IMR-90 (cell line): ENCODE measurements around the gene RYR3. TPM values are rescaled to one million over a fixed set of nuclear protein-coding genes. Genes with fewer than 3 reads are reported as not detected.

Experiments used
- ATAC-seq: fragments of 200-7000 bp; cut with Tn5 transposase; 2 replicates; pipeline ENCODE4 v1.9.1; 2020; ENCODE audit warnings: low read depth, mild to moderate bottlenecking, moderate library complexity
- BruUV-seq: library from RNA; stranded (reverse); fragments of 400-500 nt; replicated peaks from 2 replicates; lab custom pipeline; 2021; lab: Mats Ljungman, UMichigan
- CTCF ChIA-PET: fragments of 300-600 bp; formaldehyde crosslinking; extraction: SDS; loops from one replicate; lab custom pipeline; 2021; ENCODE audit warnings: antibody characterized with exemption; lab: Yijun Ruan, JAX
- POLR2A ChIA-PET: fragments of 300-600 bp; sonication (Branson Sonifier 250); formaldehyde crosslinking; loops from one replicate; lab custom pipeline; 2022; ENCODE audit warnings: antibody characterized with exemption; ENCODE audit not compliant: unreplicated experiment; lab: Charles Lee
- DNase-seq: peaks from one replicate; pipeline ENCODE4 v3.0.0; 2013
- H2AFZ ChIP-seq: replicated peaks from 2 replicates; pipeline ENCODE3; 2013; ENCODE audit warnings: low read length, mild to moderate bottlenecking; ENCODE audit not compliant: poor library complexity
- H2AK5ac ChIP-seq: 2 replicates; pipeline ENCODE4 v1.6.1; 2013; ENCODE audit warnings: low read depth, low read length, inconsistent platforms
- H2AK9ac ChIP-seq: replicated peaks from 2 replicates; pipeline ENCODE3; 2013; ENCODE audit warnings: mild to moderate bottlenecking, low read depth, low read length, moderate library complexity; ENCODE audit not compliant: poor library complexity
- H2BK120ac ChIP-seq: 2 replicates; pipeline ENCODE4 v1.6.1; 2013; ENCODE audit warnings: low read depth, low read length, inconsistent platforms
- H2BK15ac ChIP-seq: 3 replicates; pipeline ENCODE4 v1.6.1; 2013; ENCODE audit warnings: low read depth, low read length, inconsistent platforms
- H2BK20ac ChIP-seq: 2 replicates; pipeline ENCODE4 v1.6.1; 2013; ENCODE audit warnings: low read depth, mild to moderate bottlenecking, inconsistent platforms, low read length, moderate library complexity
- H2BK5ac ChIP-seq: 2 replicates; pipeline ENCODE4 v1.6.1; 2013; ENCODE audit warnings: mild to moderate bottlenecking, low read depth, low read length, inconsistent platforms; ENCODE audit not compliant: poor library complexity, severe bottlenecking
- H3K14ac ChIP-seq: replicated peaks from 2 replicates; pipeline ENCODE4 v1.6.1; 2013; ENCODE audit warnings: low read depth, low read length, inconsistent platforms
- H3K18ac ChIP-seq: 2 replicates; pipeline ENCODE4 v1.6.1; 2013; ENCODE audit warnings: low read depth, low read length, control low read depth
- H3K23ac ChIP-seq: 2 replicates; pipeline ENCODE4 v1.6.1; 2013; ENCODE audit warnings: low read depth, low read length, inconsistent platforms
- H3K27ac ChIP-seq: 2 replicates; pipeline ENCODE4 v1.5.1; 2013; ENCODE audit warnings: mild to moderate bottlenecking, control low read depth, low read length; ENCODE audit not compliant: insufficient read depth
- H3K27me3 ChIP-seq: 2 replicates; pipeline ENCODE4 v1.6.1; 2013; ENCODE audit warnings: low read length; ENCODE audit not compliant: control insufficient read depth, insufficient read depth
- H3K36me3 ChIP-seq: 2 replicates; pipeline ENCODE4 v1.6.1; 2013; ENCODE audit warnings: low read length, mixed read lengths; ENCODE audit not compliant: control insufficient read depth, insufficient read depth
- H3K4ac ChIP-seq: 2 replicates; pipeline ENCODE4 v1.6.1; 2013; ENCODE audit warnings: low read depth, low read length, inconsistent platforms
- H3K4me1 ChIP-seq: 2 replicates; pipeline ENCODE4 v1.6.1; 2013; ENCODE audit warnings: low read length, mixed read lengths; ENCODE audit not compliant: control insufficient read depth, insufficient read depth
- H3K4me2 ChIP-seq: 2 replicates; pipeline ENCODE4 v1.6.1; 2013; ENCODE audit warnings: low read depth, mild to moderate bottlenecking, control low read depth, low read length, moderate library complexity
- H3K4me3 ChIP-seq: 2 replicates; pipeline ENCODE4 v1.5.1; 2013; ENCODE audit warnings: low read depth, mild to moderate bottlenecking, control low read depth, low read length, moderate library complexity; ENCODE audit not compliant: insufficient read depth
- H3K56ac ChIP-seq: 2 replicates; pipeline ENCODE4 v1.6.1; 2013; ENCODE audit warnings: low read length, inconsistent platforms; ENCODE audit not compliant: insufficient read depth; ENCODE audit errors: extremely low read depth
- H3K79me1 ChIP-seq, 2 experiments: 2 replicates each; pipeline ENCODE4 v1.6.1; 2013; ENCODE audit warnings: low read length in 2 of 2, inconsistent platforms in 1 of 2, low read depth in 1 of 2
- H3K9ac ChIP-seq: 2 replicates; pipeline ENCODE4 v1.6.1; 2013; ENCODE audit warnings: low read depth, low read length, control low read depth
- H3K9me1 ChIP-seq: 2 replicates; pipeline ENCODE4 v1.6.1; 2013; ENCODE audit warnings: low read length, inconsistent platforms; ENCODE audit not compliant: insufficient read depth
- H3K9me3 ChIP-seq: 2 replicates; pipeline ENCODE4 v1.6.1; 2013; ENCODE audit warnings: low read length; ENCODE audit not compliant: control insufficient read depth, insufficient read depth
- H4K20me1 ChIP-seq: 2 replicates; pipeline ENCODE4 v1.6.1; 2013; ENCODE audit warnings: low read length, inconsistent platforms; ENCODE audit not compliant: insufficient read depth
- H4K5ac ChIP-seq: 2 replicates; pipeline ENCODE4 v1.6.1; 2013; ENCODE audit warnings: mild to moderate bottlenecking, low read depth, low read length, control low read depth
- H4K8ac ChIP-seq, 2 experiments: 2 replicates each; pipeline ENCODE4 v1.6.1; 2013; ENCODE audit warnings: low read depth in 2 of 2, low read length in 2 of 2, control low read depth in 1 of 2, inconsistent platforms in 1 of 2
- H4K91ac ChIP-seq: 2 replicates; pipeline ENCODE4 v1.6.1; 2013; ENCODE audit warnings: low read depth, low read length, inconsistent platforms; ENCODE audit not compliant: insufficient read depth
- CEBPB ChIP-seq: IDR thresholded peaks from 2 replicates; pipeline ENCODE4 v1.6.1; 2012; ENCODE audit warnings: low read depth, low read length, improper control_type of control experiment
- CTCF ChIP-seq: conservative IDR thresholded peaks from 2 replicates; pipeline ENCODE4 v1.5.1; 2012; ENCODE audit warnings: mild to moderate bottlenecking, low read depth, low read length, improper control_type of control experiment
- USF2 ChIP-seq: fragments of 150-350 bp; IDR thresholded peaks from 2 replicates; pipeline ENCODE4 v1.6.1; 2017; ENCODE audit warnings: mild to moderate bottlenecking, antibody characterized with exemption, low read length, low read depth
- WGBS, 2 experiments: methylation state at CpG; one replicate each; pipeline versions ENCODE4 v1.1.5 to v1.1.7; 2013; ENCODE audit warnings: missing lambda C conversion rate in 2 of 2; ENCODE audit not compliant: insufficient read length in 1 of 2; ENCODE audit errors: extremely low coverage in 2 of 2; 5-methylcytosine and 5-hydroxymethylcytosine counted together
- dilution Hi-C: fragments of 300-500 bp; cut with HindIII; formaldehyde crosslinking; loops from one replicate; pipeline ENCODE4 v1.14.3; 2018; ENCODE audit warnings: low sequenced_read_pairs; ENCODE audit not compliant: unreplicated experiment
- in situ Hi-C: fragments of 300-500 bp; cut with MboI; formaldehyde crosslinking; loops from 3 replicates; pipeline ENCODE4 v1.14.3; 2019; ENCODE audit warnings: low sequenced_read_pairs, inconsistent platforms, mixed read lengths
- intact Hi-C: fragments of 100-400 bp; cut with micrococcal nuclease; formaldehyde crosslinking; loops from 2 replicates; pipeline ENCODE4 v1.10.0; 2022
- polyA plus RNA-seq, 3 experiments: library from polyadenylated mRNA; depleted of rRNA; stranded (reverse); fragments of >200 nt; gene quantifications; 2 replicates each; pipeline ENCODE4 v1.2.3, GENCODE V29; 2012; ENCODE audit warnings: low replicate concordance in 1 of 3
- total RNA-seq: library from RNA; depleted of rRNA; stranded (reverse); fragments of >200 nt; gene quantifications from 2 replicates; pipeline ENCODE4 v1.2.3, GENCODE V29; 2012

The RYR3 gene
- total and polyA plus RNA-seq, 2 of the 4 experiments (the other 2 are of a cell fraction) = 0.18 TPM; not detected in 1

- Histone ChIP-seq H2AK5ac (no peak overlapping the region), H3K79me1 (no peaks in the 10 kb centered on the region), H3K4me2 (no peak overlapping the region), H2BK20ac (no peak overlapping the region), H3K4ac (no peak overlapping the region), H4K91ac (no peak overlapping the region), H3K9me1 (no peaks in the 10 kb centered on the region), H3K9ac (no peak overlapping the region), H3K9me3 (no peaks in the 10 kb centered on the region), H3K18ac (no peak overlapping the region), H3K4me1 (no peaks in the 10 kb centered on the region), H2AFZ (no peak overlapping the region), H3K23ac (no peak overlapping the region), H3K4me3 (no peak overlapping the region), H2AK9ac (no peak overlapping the region), H3K36me3 (no peaks in the 10 kb centered on the region), H4K20me1 (no peaks in the 10 kb centered on the region), H3K56ac (no peak overlapping the region), H2BK120ac (no peak overlapping the region), H4K8ac (no peak overlapping the region), H4K5ac (no peak overlapping the region), H3K27ac (no peak overlapping the region), H3K27me3 (no peaks in the 10 kb centered on the region; the same call in 1 of the 2 replicates), H2BK5ac (no peak overlapping the region), H3K14ac (no peak overlapping the region), H2BK15ac (no peak overlapping the region)
- ChIA-PET CTCF (no interaction called here), POLR2A (no interaction called here)
- TF ChIP-seq CTCF = no peak
- no peak for TF ChIP-seq CEBPB
- no peak for TF ChIP-seq USF2
- dilution Hi-C loops = no loop called here
- no CpG with 5 or more reads among the region's 4 CpGs for WGBS, 2 experiments
- in situ Hi-C loops = no loop called here
- BruUV-seq = no TSS peak
- DNase-seq = no peak
- intact Hi-C loops = no loop called here
- no peak for ATAC-seq
These were observed 420.0 kb downstream of the RYR3 start for GRCh38 chr15:33730815-33731214.
